Natural killer cell (primary cell): ENCODE results near the gene ASPSCR1. TPM values are rescaled to one million over a fixed set of nuclear protein-coding genes. Genes with fewer than 3 reads are reported as not detected.

ENCODE experiments used
- ATAC-seq, 3 donors: fragments of 150-1000 bp in 2 of 3; fragments of 200-7000 bp in 1 of 3; cut with Tn5 transposase; 1 replicate in 1 of 3; 2 replicates in 2 of 3; pipeline ENCODE4 v1.10.0; 2021; ENCODE audit warnings: mild to moderate bottlenecking in 2 of 3, moderate library complexity in 2 of 3
- DNase-seq, 2 donors: peaks; one replicate each; pipeline versions ENCODE4 v3.0.0 to v3.0.0-alpha.2; 2013 to 2021; ENCODE audit warnings: mixed read lengths in 1 of 2
- H3K27ac ChIP-seq: one replicate; pipeline ENCODE4 v1.5.1; 2013; ENCODE audit warnings: mild to moderate bottlenecking, low read length
- H3K27me3 ChIP-seq: one replicate; pipeline ENCODE4 v1.6.1; 2013; ENCODE audit warnings: low read length; ENCODE audit not compliant: control insufficient read depth, insufficient read depth
- H3K36me3 ChIP-seq: one replicate; pipeline ENCODE4 v1.6.1; 2013; ENCODE audit warnings: low read length; ENCODE audit not compliant: control insufficient read depth, insufficient read depth
- H3K4me1 ChIP-seq: one replicate; pipeline ENCODE4 v1.6.1; 2013; ENCODE audit warnings: low read length; ENCODE audit not compliant: control insufficient read depth, insufficient read depth
- H3K4me3 ChIP-seq: one replicate; pipeline ENCODE4 v1.5.1; 2013; ENCODE audit warnings: low read length
- H3K9me3 ChIP-seq: one replicate; pipeline ENCODE4 v1.6.1; 2013; ENCODE audit warnings: low read length; ENCODE audit not compliant: control insufficient read depth, insufficient read depth
- H3K27ac Mint-ChIP-seq, 2 donors: one replicate each; pipeline ENCODE4 v1.8.0; 2022; ENCODE audit warnings: mild to moderate bottlenecking in 2 of 2, mixed read lengths in 2 of 2, moderate library complexity in 1 of 2
- H3K27me3 Mint-ChIP-seq, 2 donors: one replicate each; pipeline ENCODE4 v1.8.0; 2022; ENCODE audit warnings: low read depth in 2 of 2, mixed read lengths in 2 of 2
- H3K36me3 Mint-ChIP-seq: one replicate; pipeline ENCODE4 v1.8.0; 2022; ENCODE audit warnings: mixed read lengths
- H3K4me1 Mint-ChIP-seq, 2 donors: one replicate each; pipeline ENCODE4 v1.8.0; 2022; ENCODE audit warnings: mixed read lengths in 2 of 2
- H3K4me3 Mint-ChIP-seq: one replicate; pipeline ENCODE4 v1.8.0; 2022; ENCODE audit warnings: mild to moderate bottlenecking, moderate library complexity, mixed read lengths
- H3K9me3 Mint-ChIP-seq, 2 donors: one replicate each; pipeline ENCODE4 v1.8.0; 2022; ENCODE audit warnings: mixed read lengths in 2 of 2
- WGBS: methylation state at CpG from one replicate; pipeline ENCODE4 v1.1.7; 2013; ENCODE audit warnings: missing lambda C conversion rate; ENCODE audit not compliant: insufficient coverage; 5-methylcytosine and 5-hydroxymethylcytosine counted together
- intact Hi-C: fragments of 100-400 bp; cut with micrococcal nuclease; formaldehyde crosslinking; loops from one replicate; pipeline ENCODE4 v1.14.2; 2022
- total RNA-seq, 4 donors: library from RNA; stranded (reverse); fragments of 120-200 nt in 1 of 4; gene quantifications; one replicate each; pipeline versions ENCODE4 v1.2.3 to v1.2.4, GENCODE V29; 2013 to 2022
- TF ChIP-seq, protein P1 (sequence below): fragments of 200-600 bp; IDR thresholded peaks from one replicate; pipeline ENCODE4 v1.8.0; 2022; ENCODE audit warnings: antibody characterized with exemption

The ASPSCR1 gene
- total RNA-seq, 3 donors from 2014 or later (not counting 1 experiment from before 2014, with no cell fraction given) = 29.7 to 43.5 (median 40.8) TPM

DNA sequence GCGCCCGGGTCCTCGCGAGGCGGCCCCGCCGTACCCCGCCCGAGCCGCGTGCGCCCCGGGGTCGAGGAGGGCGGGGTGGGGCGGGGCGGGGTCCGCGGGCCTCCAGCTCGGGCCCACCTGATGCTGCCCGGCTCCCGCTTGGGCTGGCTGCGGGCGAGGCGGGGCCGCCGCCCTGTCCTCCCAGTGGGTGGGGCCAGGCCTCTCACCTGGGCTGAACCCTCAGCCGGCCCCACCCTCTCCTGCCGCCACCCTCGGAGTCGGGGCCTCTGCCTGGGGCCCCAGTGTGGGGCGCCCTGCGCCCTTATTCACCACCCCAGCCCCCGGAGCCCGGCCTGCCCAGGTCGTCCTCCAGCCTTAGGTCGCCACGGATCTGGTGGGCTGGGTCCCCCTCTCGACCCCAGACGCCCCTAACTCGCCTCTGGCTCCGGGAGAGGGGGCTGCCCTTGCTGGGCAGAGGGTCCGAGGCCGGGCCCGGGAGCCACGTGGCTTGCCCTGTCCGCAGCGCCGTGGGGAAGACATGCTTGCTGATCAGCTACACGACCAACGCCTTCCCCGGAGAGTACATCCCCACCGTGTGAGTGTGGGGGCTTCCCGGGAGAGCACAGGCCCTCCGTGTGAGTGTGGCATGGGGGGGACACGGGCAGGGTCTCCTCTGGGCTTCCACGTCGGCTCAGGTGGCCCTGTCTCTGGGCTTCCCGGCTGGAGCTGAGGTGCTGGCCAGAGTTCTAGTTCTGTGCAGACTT, 54.6 kb downstream of the ASPSCR1 start:
- peaks cover 0 to 6% of the 10 kb centered on the region in 2 donors for H3K27me3 Mint-ChIP-seq
- no peaks in the 10 kb centered on the region for H3K36me3 ChIP-seq
- H3K27me3 ChIP-seq = peaks cover 6% of the 10 kb centered on the region
- no peaks in the 10 kb centered on the region for H3K9me3 Mint-ChIP-seq
- H3K4me3 Mint-ChIP-seq = peak overlapping the region; percentile 52
- no peak overlapping the region for H3K27ac ChIP-seq
- H3K9me3 ChIP-seq = no peaks in the 10 kb centered on the region
- no peak overlapping the region for H3K27ac Mint-ChIP-seq
- TF ChIP-seq, protein P1, sequence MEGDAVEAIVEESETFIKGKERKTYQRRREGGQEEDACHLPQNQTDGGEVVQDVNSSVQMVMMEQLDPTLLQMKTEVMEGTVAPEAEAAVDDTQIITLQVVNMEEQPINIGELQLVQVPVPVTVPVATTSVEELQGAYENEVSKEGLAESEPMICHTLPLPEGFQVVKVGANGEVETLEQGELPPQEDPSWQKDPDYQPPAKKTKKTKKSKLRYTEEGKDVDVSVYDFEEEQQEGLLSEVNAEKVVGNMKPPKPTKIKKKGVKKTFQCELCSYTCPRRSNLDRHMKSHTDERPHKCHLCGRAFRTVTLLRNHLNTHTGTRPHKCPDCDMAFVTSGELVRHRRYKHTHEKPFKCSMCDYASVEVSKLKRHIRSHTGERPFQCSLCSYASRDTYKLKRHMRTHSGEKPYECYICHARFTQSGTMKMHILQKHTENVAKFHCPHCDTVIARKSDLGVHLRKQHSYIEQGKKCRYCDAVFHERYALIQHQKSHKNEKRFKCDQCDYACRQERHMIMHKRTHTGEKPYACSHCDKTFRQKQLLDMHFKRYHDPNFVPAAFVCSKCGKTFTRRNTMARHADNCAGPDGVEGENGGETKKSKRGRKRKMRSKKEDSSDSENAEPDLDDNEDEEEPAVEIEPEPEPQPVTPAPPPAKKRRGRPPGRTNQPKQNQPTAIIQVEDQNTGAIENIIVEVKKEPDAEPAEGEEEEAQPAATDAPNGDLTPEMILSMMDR = no peak
- 13% methylated on average over 59 of the region's 59 CpGs for WGBS
- peaks cover 0 to 23% of the 10 kb centered on the region in 2 donors for H3K4me1 Mint-ChIP-seq
- peaks cover 37% of the 10 kb centered on the region for H3K4me1 ChIP-seq
- H3K4me3 ChIP-seq = no peak overlapping the region
- DNase-seq (peak in 1 of 2 donors; percentile 52), ATAC-seq (no peak)
- intact Hi-C loops = no loop called here
- H3K36me3 Mint-ChIP-seq = no peaks in the 10 kb centered on the region

DNA sequence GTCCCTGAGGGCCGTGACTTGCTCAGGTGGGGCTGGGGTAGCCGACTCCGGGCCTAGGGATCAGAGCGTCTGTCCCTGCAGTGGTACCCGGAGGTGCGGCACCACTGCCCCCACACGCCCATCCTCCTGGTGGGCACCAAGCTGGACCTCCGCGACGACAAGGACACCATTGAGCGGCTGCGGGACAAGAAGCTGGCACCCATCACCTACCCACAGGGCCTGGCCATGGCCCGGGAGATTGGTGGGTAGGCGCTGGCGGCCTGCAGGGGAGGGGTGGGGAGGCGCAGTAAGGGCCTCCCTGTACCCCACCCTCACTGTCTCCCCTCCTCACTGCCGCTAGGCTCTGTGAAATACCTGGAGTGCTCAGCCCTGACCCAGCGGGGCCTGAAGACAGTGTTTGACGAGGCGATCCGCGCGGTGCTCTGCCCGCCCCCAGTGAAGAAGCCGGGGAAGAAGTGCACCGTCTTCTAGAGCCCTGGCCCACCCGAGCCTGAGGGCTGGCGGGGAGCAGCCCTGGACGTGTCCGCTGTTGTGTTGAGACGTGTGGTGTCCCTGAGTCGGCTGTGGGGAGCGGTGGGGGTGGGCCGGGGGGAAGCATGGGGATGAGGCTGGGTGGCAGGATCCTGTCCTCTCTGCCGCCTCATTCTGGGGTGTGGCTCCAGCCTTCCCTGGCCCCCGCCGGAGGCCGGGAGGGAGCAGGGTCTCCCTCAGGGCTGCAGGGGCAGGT, 56.1 kb downstream of the ASPSCR1 start:
- no peak for DNase-seq
- no peaks in the 10 kb centered on the region for H3K36me3 Mint-ChIP-seq
- Histone ChIP-seq H3K36me3 (no peaks in the 10 kb centered on the region), H3K27ac (no peak overlapping the region), H3K27me3 (peaks cover 6% of the 10 kb centered on the region), H3K9me3 (no peaks in the 10 kb centered on the region), H3K4me1 (peaks cover 43% of the 10 kb centered on the region), H3K4me3 (no peak overlapping the region)
- H3K4me1 Mint-ChIP-seq = peaks cover 7 to 32% of the 10 kb centered on the region in 2 donors
- intact Hi-C loops = no loop called here
- ATAC-seq = no peak
- no peak overlapping the region for H3K4me3 Mint-ChIP-seq
- TF ChIP-seq, protein P1 = no peak
- 96% methylated on average over 36 of the region's 38 CpGs for WGBS
- H3K27me3 Mint-ChIP-seq = peaks cover 0 to 6% of the 10 kb centered on the region in 2 donors
- no peak overlapping the region for H3K27ac Mint-ChIP-seq
- no peaks in the 10 kb centered on the region for H3K9me3 Mint-ChIP-seq

DNA sequence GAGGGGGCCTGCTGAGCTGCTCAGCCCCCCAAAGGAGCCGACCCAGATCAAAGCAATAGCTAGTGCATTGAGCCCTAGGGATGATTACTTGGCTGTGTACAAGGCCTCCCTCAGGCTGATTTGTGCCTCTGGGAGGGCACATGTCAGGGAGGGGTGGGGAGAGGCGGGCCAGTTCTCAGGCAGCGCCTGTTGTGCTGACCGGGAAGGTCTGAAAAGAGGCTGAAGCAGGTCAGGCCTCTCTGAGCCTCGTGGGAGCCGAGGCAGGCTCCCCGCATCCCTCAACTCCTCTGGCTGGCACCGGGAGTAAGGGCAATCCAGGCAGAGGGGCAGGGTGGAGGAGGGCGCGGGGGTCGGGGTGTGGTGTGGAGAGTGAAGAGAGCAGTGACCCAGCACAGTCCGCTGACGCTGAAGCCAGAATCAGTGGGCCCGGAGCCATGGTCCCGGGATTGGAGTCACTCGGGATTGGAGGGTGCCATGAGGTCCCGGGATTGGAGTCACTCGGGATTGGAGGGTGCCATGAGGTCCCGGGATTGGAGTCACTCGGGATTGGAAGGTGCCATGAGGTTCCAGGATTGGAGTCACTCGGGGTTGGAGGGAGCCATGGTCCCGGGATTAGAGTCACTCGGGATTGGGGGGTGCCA, 57.1 kb downstream of the ASPSCR1 start:
- peak overlapping the region; percentile 57 for H3K4me3 Mint-ChIP-seq
- H3K4me1 ChIP-seq = peaks cover 42% of the 10 kb centered on the region

More for the DNA sequence above, 57.1 kb downstream of the ASPSCR1 start:
- ATAC-seq (no peak), DNase-seq (no peak)
- Histone ChIP-seq H3K9me3 (no peaks in the 10 kb centered on the region), H3K4me3 (no peak overlapping the region), H3K27ac (no peak overlapping the region), H3K36me3 (no peaks in the 10 kb centered on the region), H3K27me3 (peaks cover 6% of the 10 kb centered on the region)
- TF ChIP-seq, protein P1 = no peak
- 95% methylated on average over 23 of the region's 23 CpGs for WGBS
- intact Hi-C loops = loop anchor here (5.0 kb wide), 1 partner anchor 72 kb away; the partner anchor contains the start of gene NOTUM
- H3K27ac Mint-ChIP-seq = no peak overlapping the region
- no peaks in the 10 kb centered on the region for H3K36me3 Mint-ChIP-seq
- H3K4me1 Mint-ChIP-seq = peaks cover 7 to 31% of the 10 kb centered on the region in 2 donors
- no peaks in the 10 kb centered on the region for H3K9me3 Mint-ChIP-seq
- H3K27me3 Mint-ChIP-seq = peaks cover 0 to 6% of the 10 kb centered on the region in 2 donors
